PC-3 (cell line): ENCODE results near the gene HPDL. TPM values are rescaled to one million over a fixed set of nuclear protein-coding genes. Genes with fewer than 3 reads are reported as not detected.

Experiments used
- ATAC-seq: fragments of 200-7000 bp; cut with Tn5 transposase; 2 replicates; pipeline ENCODE4 v1.9.1; 2020; ENCODE audit warnings: mild to moderate bottlenecking, moderate library complexity
- BruUV-seq: library from RNA; stranded (reverse); fragments of 400-500 nt; replicated peaks from 2 replicates; lab custom pipeline; 2021; lab: Mats Ljungman, UMichigan
- CTCF ChIA-PET: fragments of 300-600 bp; sonication (Branson Sonifier 250); formaldehyde crosslinking; loops from one replicate; lab custom pipeline; 2022; ENCODE audit warnings: antibody characterized with exemption; lab: Charles Lee
- POLR2A ChIA-PET: fragments of 300-600 bp; sonication (Branson Sonifier 250); formaldehyde crosslinking; loops from one replicate; lab custom pipeline; 2022; ENCODE audit warnings: antibody characterized with exemption; ENCODE audit not compliant: unreplicated experiment; lab: Charles Lee
- DNase-seq: peaks from one replicate; pipeline ENCODE4 v3.0.0-alpha.2; 2015
- H2AFZ ChIP-seq: fragments of 300-600 bp; sonication (generic); 2 replicates; pipeline ENCODE4 v1.6.0; 2016; ENCODE audit warnings: antibody characterized with exemption, low read length
- H3F3A ChIP-seq: fragments of 300-600 bp; sonication (generic); one replicate; pipeline ENCODE4 v1.6.0; 2017; ENCODE audit warnings: antibody characterized with exemption, low read length, control low read depth, mild to moderate bottlenecking; ENCODE audit not compliant: unreplicated experiment
- H3K27ac ChIP-seq: fragments of 300-600 bp; sonication (generic); 2 replicates; pipeline ENCODE4 v1.5.1; 2016; ENCODE audit warnings: mild to moderate bottlenecking, low read length
- H3K27me3 ChIP-seq: fragments of 300-600 bp; sonication (generic); 2 replicates; pipeline ENCODE4 v1.6.1; 2016; ENCODE audit warnings: low read length, mixed read lengths
- H3K36me3 ChIP-seq: fragments of 300-600 bp; sonication (generic); 2 replicates; pipeline ENCODE4 v1.6.1; 2016; ENCODE audit warnings: low read depth, mixed run types, low read length, mixed read lengths
- H3K4me1 ChIP-seq: fragments of 300-600 bp; sonication (generic); 2 replicates; pipeline ENCODE4 v1.5.1; 2016; ENCODE audit warnings: low read length; ENCODE audit not compliant: insufficient read depth
- H3K4me2 ChIP-seq: fragments of 300-600 bp; sonication (generic); 2 replicates; pipeline ENCODE4 v1.6.0; 2016; ENCODE audit warnings: low read length
- H3K4me3 ChIP-seq: fragments of 300-600 bp; sonication (generic); 2 replicates; pipeline ENCODE4 v1.5.1; 2016; ENCODE audit warnings: mild to moderate bottlenecking, low read length, mixed read lengths
- H3K79me2 ChIP-seq: fragments of 300-600 bp; sonication (generic); 2 replicates; pipeline ENCODE4 v1.6.1; 2017; ENCODE audit warnings: low read length, mixed read lengths
- H3K9ac ChIP-seq: fragments of 300-600 bp; sonication (generic); 2 replicates; pipeline ENCODE4 v1.6.0; 2016; ENCODE audit warnings: mild to moderate bottlenecking, low read length
- H3K9me2 ChIP-seq: fragments of 300-600 bp; sonication (generic); replicated peaks from 2 replicates; pipeline ENCODE4 v1.6.1; 2016; ENCODE audit warnings: mixed run types, low read length, mixed read lengths
- H3K9me3 ChIP-seq: fragments of 300-600 bp; sonication (generic); 2 replicates; pipeline ENCODE4 v1.6.1; 2016; ENCODE audit warnings: low read length, mixed read lengths
- H4K20me1 ChIP-seq: fragments of 300-600 bp; sonication (generic); 2 replicates; pipeline ENCODE4 v1.6.1; 2016; ENCODE audit warnings: low read length, mixed read lengths
- CTCF ChIP-seq: fragments of 300-600 bp; sonication (generic); conservative IDR thresholded peaks from 2 replicates; pipeline ENCODE4 v1.5.1; 2017; ENCODE audit warnings: antibody characterized with exemption, low read depth, mild to moderate bottlenecking, low read length
- EZH2 ChIP-seq: fragments of 300-600 bp; sonication (generic); IDR thresholded peaks from one replicate; pipeline ENCODE4 v1.6.1; 2017; ENCODE audit warnings: antibody characterized with exemption, mild to moderate bottlenecking, low read length; ENCODE audit not compliant: unreplicated experiment
- EZH2phosphoT487 ChIP-seq: fragments of 300-600 bp; sonication (generic); IDR thresholded peaks from 2 replicates; pipeline ENCODE4 v1.6.1; 2018; ENCODE audit warnings: mild to moderate bottlenecking, antibody characterized with exemption, low read length, borderline replicate concordance
- intact Hi-C: fragments of 100-400 bp; cut with micrococcal nuclease; formaldehyde crosslinking; loops from 2 replicates; pipeline ENCODE4 v1.9.0; 2023
- total RNA-seq: library from RNA; depleted of rRNA; stranded (reverse); fragments of >200 nt; gene quantifications from 2 replicates; pipeline ENCODE4 v1.2.3, GENCODE V29; 2014

HPDL gene
- total RNA-seq, 1 experiment from 2014 or later, result not detected

GRCh38 chr1:45299296-45299695 is 27.4 kb upstream of the HPDL start:
- intact Hi-C loops, result no loop called here
- no peaks in the 10 kb centered on the region for H3K36me3 ChIP-seq
- no peaks in the 10 kb centered on the region for H4K20me1 ChIP-seq
- DNase-seq (no peak), ATAC-seq (no peak)
- BruUV-seq, result no TSS peak
- H3K4me1 ChIP-seq, result peaks cover 2% of the 10 kb centered on the region
- no peaks in the 10 kb centered on the region for H3F3A ChIP-seq
- H2AFZ ChIP-seq, result no peak overlapping the region
- ChIA-PET CTCF (interaction anchor here (1.6 kb wide), 1 partner anchor 285 kb away, joined by 5 read pairs; no protein-coding TSS in a partner anchor), POLR2A (no interaction called here)
- H3K4me3 ChIP-seq, result no peak overlapping the region
- H3K9ac ChIP-seq, result no peak overlapping the region
- no peaks in the 10 kb centered on the region for H3K9me2 ChIP-seq
- H3K79me2 ChIP-seq, result 0 out of 2 replicates have a peak, but pooled peaks cover 2% of the 10 kb centered on the region
- no peaks in the 10 kb centered on the region for H3K9me3 ChIP-seq
- TF ChIP-seq EZH2 (no peak), EZH2phosphoT487 (no peak), CTCF (no peak)
- no peak overlapping the region for H3K4me2 ChIP-seq
- no peaks in the 10 kb centered on the region for H3K27me3 ChIP-seq
- H3K27ac ChIP-seq, result no peak overlapping the region

- Histone ChIP-seq H3K36me3 (no peaks in the 10 kb centered on the region), H3K9me3 (no peaks in the 10 kb centered on the region), H3K79me2 (0 out of 2 replicates have a peak, but pooled peaks cover 5% of the 10 kb centered on the region), H3K4me3 (no peak overlapping the region), H3K27me3 (no peaks in the 10 kb centered on the region), H3F3A (no peaks in the 10 kb centered on the region), H3K4me2 (no peak overlapping the region), H3K27ac (no peak overlapping the region), H3K4me1 (peaks cover 10% of the 10 kb centered on the region), H2AFZ (no peak overlapping the region), H4K20me1 (no peaks in the 10 kb centered on the region), H3K9me2 (no peaks in the 10 kb centered on the region), H3K9ac (no peak overlapping the region)
- intact Hi-C loops, result loop anchor here (1.0 to 5.0 kb wide), 8 partner anchors 53 to 508 kb away; no protein-coding TSS in a partner anchor
- BruUV-seq, result no TSS peak
- CTCF ChIA-PET, result interaction anchor here (1.2 to 1.6 kb wide), 2 partner anchors 282 to 286 kb away, joined by 5 read pairs; no protein-coding TSS in a partner anchor
- DNase-seq (peak; percentile 81), ATAC-seq (peak; percentile 31)
- POLR2A ChIA-PET, result no interaction called here
- TF ChIP-seq CTCF (peak; percentile 88), EZH2 (no peak), EZH2phosphoT487 (no peak)
Measured at GRCh38 chr1:45299981-45300668, 26.6 kb upstream of the HPDL start.

GRCh38 chr1:45300669-45300997 is 26.1 kb upstream of the HPDL start:
- intact Hi-C loops, result loop anchor here (1.0 to 5.0 kb wide), 8 partner anchors 53 to 508 kb away; no protein-coding TSS in a partner anchor
- no peaks in the 10 kb centered on the region for H3K27me3 ChIP-seq
- no peak for TF ChIP-seq EZH2phosphoT487
- no peak for TF ChIP-seq EZH2
- TF ChIP-seq CTCF, result no peak
- H3K4me2 ChIP-seq, result no peak overlapping the region
- no peaks in the 10 kb centered on the region for H3K9me3 ChIP-seq
- no peak overlapping the region for H3K4me3 ChIP-seq
- H3K9ac ChIP-seq, result no peak overlapping the region
- POLR2A ChIA-PET, result no interaction called here
- CTCF ChIA-PET, result interaction anchor here (1.2 to 1.6 kb wide), 2 partner anchors 282 to 286 kb away, joined by 5 read pairs; no protein-coding TSS in a partner anchor
- no peak overlapping the region for H2AFZ ChIP-seq
- no peaks in the 10 kb centered on the region for H3K9me2 ChIP-seq
- peaks cover 10% of the 10 kb centered on the region for H3K4me1 ChIP-seq
- BruUV-seq, result no TSS peak
- no peaks in the 10 kb centered on the region for H3K36me3 ChIP-seq
- peaks cover under 1% of the 10 kb centered on the region for H3F3A ChIP-seq
- H3K79me2 ChIP-seq, result 0 out of 2 replicates have a peak, but pooled peaks cover 5% of the 10 kb centered on the region
- H4K20me1 ChIP-seq, result no peaks in the 10 kb centered on the region
- ATAC-seq (no peak), DNase-seq (no peak)
- no peak overlapping the region for H3K27ac ChIP-seq
